ENCODE results near the gene SIRT2.
"Not testable (repeated sequence)": the region's sequence is repeated elsewhere in the genome, so short reads cannot be mapped to it uniquely, and the experiment has no call there.

Gene SIRT2

GRCh38 chr19:38861368-38861767, 38.0 kb downstream of the SIRT2 start:
- DNase-seq = no peak
- Histone ChIP-seq H3K27me3 (replicated peaks) (no peaks in the 10 kb centered on the region), H3K4me3 (ENCODE audit: low read depth, low read length) (no peak overlapping the region), H3K27ac (no peak overlapping the region), H3K36me3 (replicated peaks) (no peaks in the 10 kb centered on the region)
- in situ Hi-C loops (cut with HindIII; ENCODE audit: low pct_ligation_motif_present, low sequenced_read_pairs) = no loop called here
- TF ChIP-seq CTCF (IDR thresholded peaks at IDR 0.05; ENCODE audit: low read depth, low read length, missing control alignments) = no peak

GRCh38 chr19:38859631-38860204, 39.7 kb downstream of the SIRT2 start:
- in situ Hi-C loops (cut with HindIII; ENCODE audit: low pct_ligation_motif_present, low sequenced_read_pairs); H3K27ac ChIP-seq; H3K27me3 ChIP-seq (replicated peaks); H3K36me3 ChIP-seq (replicated peaks); DNase-seq; H3K4me3 ChIP-seq (ENCODE audit: low read depth, low read length): not testable (repeated sequence)

- no peaks in the 10 kb centered on the region for H3K36me3 ChIP-seq (replicated peaks)
- no peak overlapping the region for H3K27ac ChIP-seq
- in situ Hi-C loops (cut with HindIII; ENCODE audit: low pct_ligation_motif_present, low sequenced_read_pairs) = no loop called here
- no peak for DNase-seq
- no peak overlapping the region for H3K4me3 ChIP-seq (ENCODE audit: low read depth, low read length)
- no peaks in the 10 kb centered on the region for H3K27me3 ChIP-seq (replicated peaks)
- no peak for TF ChIP-seq CTCF (IDR thresholded peaks at IDR 0.05; ENCODE audit: low read depth, low read length, missing control alignments)
Measured at GRCh38 chr19:38856813-38857212, 42.6 kb downstream of the SIRT2 start.

GRCh38 chr19:38855751-38856150, 43.7 kb downstream of the SIRT2 start:
- H3K4me3 ChIP-seq (ENCODE audit: low read depth, low read length); DNase-seq; H3K27me3 ChIP-seq (replicated peaks); H3K36me3 ChIP-seq (replicated peaks); H3K27ac ChIP-seq; in situ Hi-C loops (cut with HindIII; ENCODE audit: low pct_ligation_motif_present, low sequenced_read_pairs): not testable (repeated sequence)

GRCh38 chr19:38854961-38855360, 44.5 kb downstream of the SIRT2 start:
- in situ Hi-C loops (cut with HindIII; ENCODE audit: low pct_ligation_motif_present, low sequenced_read_pairs); H3K27ac ChIP-seq; H3K27me3 ChIP-seq (replicated peaks); DNase-seq; H3K36me3 ChIP-seq (replicated peaks); H3K4me3 ChIP-seq (ENCODE audit: low read depth, low read length): not testable (repeated sequence)

GRCh38 chr19:38853214-38853613, 46.2 kb downstream of the SIRT2 start:
- Histone ChIP-seq H3K27ac (no peak overlapping the region), H3K27me3 (replicated peaks) (no peaks in the 10 kb centered on the region), H3K4me3 (ENCODE audit: low read depth, low read length) (peak overlapping the region; percentile 70), H3K36me3 (replicated peaks) (peaks cover 5% of the 10 kb centered on the region)
- no peak for TF ChIP-seq CTCF (IDR thresholded peaks at IDR 0.05; ENCODE audit: low read depth, low read length, missing control alignments)
- DNase-seq = no peak
- in situ Hi-C loops (cut with HindIII; ENCODE audit: low pct_ligation_motif_present, low sequenced_read_pairs) = no loop called here

- in situ Hi-C loops (cut with HindIII; ENCODE audit: low pct_ligation_motif_present, low sequenced_read_pairs) = no loop called here
- peak; percentile 43 for DNase-seq
- Histone ChIP-seq H3K27ac (peak overlapping the region; percentile 84), H3K27me3 (replicated peaks) (no peaks in the 10 kb centered on the region), H3K36me3 (replicated peaks) (peaks cover 8% of the 10 kb centered on the region), H3K4me3 (ENCODE audit: low read depth, low read length) (peak overlapping the region; percentile 70)
- TF ChIP-seq CTCF (IDR thresholded peaks at IDR 0.05; ENCODE audit: low read depth, low read length, missing control alignments) = no peak
Measured at GRCh38 chr19:38852231-38853044, 47.0 kb downstream of the SIRT2 start.

All from brain microvascular endothelial cell (primary cell).